K562 (cell line): Measurements from ENCODE around the gene GPX2. TPM values are rescaled to one million over a fixed set of nuclear protein-coding genes. Genes with fewer than 3 reads are reported as not detected.

ENCODE experiments used
- ATAC-seq: fragments of 200-7000 bp; cut with Tn5 transposase; 3 replicates; pipeline ENCODE4 v1.9.1; 2020; ENCODE audit warnings: moderate library complexity
- BruUV-seq: library from RNA; stranded (reverse); fragments of 400-500 nt; replicated peaks from 2 replicates; lab custom pipeline; 2021; lab: Mats Ljungman, UMichigan
- CTCF ChIA-PET: fragments of 300-600 bp; formaldehyde crosslinking; extraction: SDS; loops from one replicate; lab custom pipeline; 2021; ENCODE audit warnings: low intra/inter-chr PET ratio; lab: Yijun Ruan, JAX
- POLR2A ChIA-PET: fragments of 300-600, 350-650 bp; sonication (Branson Sonifier 250); formaldehyde crosslinking; extraction: SDS; loops from one replicate; lab custom pipeline; 2021; ENCODE audit warnings: antibody characterized with exemption, inconsistent platforms; lab: Yijun Ruan, JAX
- DNase-seq, 4 experiments: peaks; one replicate each; pipeline versions ENCODE4 v3.0.0 to v3.0.0-alpha.2; 2011 to 2018; ENCODE audit warnings: low spot score in 3 of 4, mixed read lengths in 3 of 4; ENCODE audit errors: extremely low read depth in 1 of 4
- FAIRE-seq: peaks from 2 replicates; lab custom pipeline; 2011; peaks lifted over from hg19 to GRCh38; lab: Jason Lieb, UNC
- H2AFZ ChIP-seq: 2 replicates; pipeline ENCODE4 v1.6.0; 2011; ENCODE audit warnings: low read depth, low read length, control low read depth, inconsistent platforms
- H3K27ac ChIP-seq: fragments of 200-600 bp; 3 replicates; pipeline ENCODE4 v1.8.0; 2011; ENCODE audit warnings: low read depth, mild to moderate bottlenecking, control low read depth, inconsistent platforms, low read length, moderate library complexity, mixed read lengths; ENCODE audit errors: extremely low read depth
- H3K27me3 ChIP-seq, 2 experiments: fragments of 300-600 bp in 1 of 2; 2 replicates in 1 of 2; 3 replicates in 1 of 2; pipeline versions ENCODE4 v1.6.0 to v1.8.0; 2011; ENCODE audit warnings: inconsistent platforms in 2 of 2, low read length in 2 of 2, mild to moderate bottlenecking in 1 of 2, mixed read lengths in 1 of 2, moderate library complexity in 1 of 2; ENCODE audit not compliant: control insufficient read depth in 2 of 2, insufficient read depth in 2 of 2
- H3K36me3 ChIP-seq: fragments of 300-600 bp; 3 replicates; pipeline ENCODE4 v1.8.0; 2011; ENCODE audit warnings: mild to moderate bottlenecking, low read length, inconsistent platforms; ENCODE audit not compliant: control insufficient read depth, insufficient read depth
- H3K4me1 ChIP-seq, 2 experiments: fragments of 200-600 bp in 1 of 2; replicated peaks in 1 of 2; 2 replicates in 1 of 2; 3 replicates in 1 of 2; pipeline versions ENCODE4 v1.5.1 to v1.8.0; 2011; ENCODE audit warnings: inconsistent platforms in 2 of 2, low read length in 2 of 2, mild to moderate bottlenecking in 1 of 2, mixed read lengths in 1 of 2, moderate library complexity in 1 of 2; ENCODE audit not compliant: control insufficient read depth in 2 of 2, insufficient read depth in 2 of 2
- H3K4me2 ChIP-seq: 2 replicates; pipeline ENCODE4 v1.6.1; 2011; ENCODE audit warnings: low read length, control low read depth, inconsistent platforms, mixed read lengths; ENCODE audit not compliant: insufficient read depth
- H3K4me3 ChIP-seq: fragments of 200-600 bp; sonication (generic), shearing (Covaris generic); 2 replicates; pipeline ENCODE4 v1.5.1; 2016; ENCODE audit warnings: control low read depth, inconsistent platforms
- H3K79me2 ChIP-seq: fragments of 200-600 bp; 3 replicates; pipeline ENCODE4 v1.8.0; 2011; ENCODE audit warnings: low read length, inconsistent platforms; ENCODE audit not compliant: control insufficient read depth, insufficient read depth
- H3K9ac ChIP-seq, 2 experiments: 2 replicates each; pipeline versions ENCODE4 v1.6.0 to v1.6.1; 2011; ENCODE audit warnings: low read depth in 2 of 2, low read length in 2 of 2, control low read depth in 1 of 2, inconsistent platforms in 1 of 2, mild to moderate bottlenecking in 1 of 2, mixed read lengths in 1 of 2; ENCODE audit not compliant: insufficient read depth in 1 of 2
- H3K9me1 ChIP-seq: one replicate; pipeline ENCODE4 v1.6.0; 2011; ENCODE audit warnings: inconsistent platforms, mild to moderate bottlenecking, low read length, moderate library complexity; ENCODE audit not compliant: control insufficient read depth, insufficient read depth
- H3K9me3 ChIP-seq: replicated peaks from 2 replicates; pipeline ENCODE4 v1.5.1; 2011; ENCODE audit warnings: low read depth, low read length, inconsistent platforms; ENCODE audit not compliant: control insufficient read depth, insufficient read depth
- H4K20me1 ChIP-seq: replicated peaks from 2 replicates; pipeline ENCODE4 v1.6.1; 2011; ENCODE audit warnings: low read length, inconsistent platforms, mixed read lengths; ENCODE audit not compliant: control insufficient read depth, insufficient read depth
- ARID1B ChIP-seq: fragments of 450-650 bp; IDR thresholded peaks from 2 replicates; pipeline ENCODE4 v1.6.1; 2016; ENCODE audit warnings: antibody characterized with exemption, mild to moderate bottlenecking, inconsistent platforms
- HMBOX1 ChIP-seq: sonication (generic); IDR thresholded peaks from 2 replicates; pipeline ENCODE4 v1.6.1; 2016
- ZFP30 ChIP-seq: fragments of 250-450 bp; sonication (Bioruptor Pico); IDR thresholded peaks from 2 replicates; pipeline ENCODE4 v1.8.0; 2022; ENCODE audit warnings: moderate library complexity, mild to moderate bottlenecking, inconsistent platforms, borderline replicate concordance
- ZNF133 ChIP-seq: fragments of 250-450 bp; sonication (Bioruptor Pico); IDR thresholded peaks from 2 replicates; pipeline ENCODE4 v1.4.0; 2020; ENCODE audit warnings: mild to moderate bottlenecking
- WGBS: fragments of 100-300 bp; shearing (Covaris generic); methylation state at CpG from one replicate; pipeline ENCODE4 v1.1.6; 2016; ENCODE audit warnings: low coverage, mixed read lengths; ENCODE audit not compliant: insufficient coverage; ENCODE audit errors: missing lambda C conversion rate; 5-methylcytosine and 5-hydroxymethylcytosine counted together
- in situ Hi-C: fragments of 300-500 bp; cut with MboI; formaldehyde crosslinking; loops from 4 replicates; pipeline ENCODE4 v1.15.0; 2018; ENCODE audit warnings: inconsistent platforms, mixed read lengths
- intact Hi-C: fragments of 100-400 bp; cut with micrococcal nuclease; formaldehyde crosslinking; loops from 2 replicates; pipeline ENCODE4 v1.14.2; 2022
- polyA plus RNA-seq, 8 experiments: library from polyadenylated mRNA; depleted of rRNA in 4 of 8; stranded (reverse) in 5 of 8; unstranded in 3 of 8; fragments of >200 nt; fragmentation: Nextera tagmentation in 2 of 8; fragmentation: Illumina TruSeq in 1 of 8; extraction: Ambion mirVana in 2 of 8; extraction: Trizol in 1 of 8; gene quantifications; 2 replicates each; pipeline versions ENCODE4 v1.2.1 to v1.2.3, GENCODE V29; 2011 to 2014; ENCODE audit warnings: inconsistent platforms in 1 of 8, missing spikeins in 1 of 8
- total RNA-seq, 7 experiments: library from RNA; depleted of rRNA in 6 of 7; stranded (reverse); fragments of >200 nt in 6 of 7; fragmentation: Illumina TruSeq in 2 of 7; extraction: Trizol in 2 of 7; gene quantifications; 2 replicates each; pipeline versions ENCODE4 v1.2.1 to v1.2.3, GENCODE V29; 2011 to 2021; ENCODE audit warnings: low replicate concordance in 1 of 7
- TF ChIP-seq, protein P1 (sequence below), 2 experiments: fragments of 200-800 bp in 1 of 2; sonication (Bioruptor generic) in 1 of 2; sonication (generic) in 1 of 2; formaldehyde crosslinking in 1 of 2; IDR thresholded peaks in 1 of 2; conservative IDR thresholded peaks in 1 of 2; 2 replicates each; pipeline versions ENCODE4 v1.5.0 to v1.6.1; 2016 to 2020; ENCODE audit warnings: missing compliant biosample characterization in 1 of 2, missing genetic modification characterization in 1 of 2, missing genetic modification reagents in 1 of 2
- TF ChIP-seq, protein P2 (sequence below): fragments of 200-800 bp; sonication (Bioruptor generic); IDR thresholded peaks from 2 replicates; pipeline ENCODE4 v1.6.1; 2016; ENCODE audit warnings: missing genetic modification characterization, missing compliant biosample characterization

Gene GPX2
- total and polyA plus RNA-seq, 9 of the 15 experiments (the other 6 are each of a cell fraction or from before 2014, with no cell fraction given), result 0.24 TPM; not detected in 8

GRCh38 chr14:64899958-64900357 lies 42.6 kb downstream of the GPX2 start:
- Histone ChIP-seq H3K27me3 (peaks cover 4 to 5% of the 10 kb centered on the region in 2 experiments; a peak in 2 of 5 replicates), H4K20me1 (no peaks in the 10 kb centered on the region), H3K36me3 (no peaks in the 10 kb centered on the region), H3K4me1 (no peaks in the 10 kb centered on the region), H3K4me3 (no peak overlapping the region), H2AFZ (no peak overlapping the region), H3K9me3 (no peaks in the 10 kb centered on the region), H3K9me1 (no peaks in the 10 kb centered on the region), H3K79me2 (no peaks in the 10 kb centered on the region), H3K4me2 (no peak overlapping the region), H3K9ac (no peak overlapping the region), H3K27ac (no peak overlapping the region)
- ChIA-PET POLR2A (interaction anchor here (1.4 to 1.6 kb wide), 2 partner anchors 8 to 11 kb away, joined by 6 to 7 read pairs; no protein-coding TSS in a partner anchor), CTCF (no interaction called here)
- 0% methylated on average over 1 of the region's 1 CpG for WGBS
- DNase-seq, result peak in 2 of 4 experiments; percentile 14 to 35
- in situ Hi-C loops, result no loop called here
- FAIRE-seq, result peak; percentile 42
- BruUV-seq, result no TSS peak
- ATAC-seq, result no peak
- intact Hi-C loops, result loop anchor here (5.0 kb wide), 1 partner anchor 82 kb away; no protein-coding TSS in a partner anchor
- TF ChIP-seq ZNF133 (CRISPR knock-in tag) (no peak), ZFP30 (CRISPR knock-in tag) (no peak), HMBOX1 (0 out of 2 replicates have a peak, but pooled peaks have one; percentile 27), ARID1B (peak; percentile 53)
- TF ChIP-seq, protein P1, sequence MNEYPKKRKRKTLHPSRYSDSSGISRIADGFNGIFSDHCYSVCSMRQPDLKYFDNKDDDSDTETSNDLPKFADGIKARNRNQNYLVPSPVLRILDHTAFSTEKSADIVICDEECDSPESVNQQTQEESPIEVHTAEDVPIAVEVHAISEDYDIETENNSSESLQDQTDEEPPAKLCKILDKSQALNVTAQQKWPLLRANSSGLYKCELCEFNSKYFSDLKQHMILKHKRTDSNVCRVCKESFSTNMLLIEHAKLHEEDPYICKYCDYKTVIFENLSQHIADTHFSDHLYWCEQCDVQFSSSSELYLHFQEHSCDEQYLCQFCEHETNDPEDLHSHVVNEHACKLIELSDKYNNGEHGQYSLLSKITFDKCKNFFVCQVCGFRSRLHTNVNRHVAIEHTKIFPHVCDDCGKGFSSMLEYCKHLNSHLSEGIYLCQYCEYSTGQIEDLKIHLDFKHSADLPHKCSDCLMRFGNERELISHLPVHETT (CRISPR knock-in tag; conservative IDR thresholded peaks at IDR 0.05 in 1 of 2, IDR thresholded peaks at IDR 0.05 in 1 of 2), result no peak
- TF ChIP-seq, protein P2, sequence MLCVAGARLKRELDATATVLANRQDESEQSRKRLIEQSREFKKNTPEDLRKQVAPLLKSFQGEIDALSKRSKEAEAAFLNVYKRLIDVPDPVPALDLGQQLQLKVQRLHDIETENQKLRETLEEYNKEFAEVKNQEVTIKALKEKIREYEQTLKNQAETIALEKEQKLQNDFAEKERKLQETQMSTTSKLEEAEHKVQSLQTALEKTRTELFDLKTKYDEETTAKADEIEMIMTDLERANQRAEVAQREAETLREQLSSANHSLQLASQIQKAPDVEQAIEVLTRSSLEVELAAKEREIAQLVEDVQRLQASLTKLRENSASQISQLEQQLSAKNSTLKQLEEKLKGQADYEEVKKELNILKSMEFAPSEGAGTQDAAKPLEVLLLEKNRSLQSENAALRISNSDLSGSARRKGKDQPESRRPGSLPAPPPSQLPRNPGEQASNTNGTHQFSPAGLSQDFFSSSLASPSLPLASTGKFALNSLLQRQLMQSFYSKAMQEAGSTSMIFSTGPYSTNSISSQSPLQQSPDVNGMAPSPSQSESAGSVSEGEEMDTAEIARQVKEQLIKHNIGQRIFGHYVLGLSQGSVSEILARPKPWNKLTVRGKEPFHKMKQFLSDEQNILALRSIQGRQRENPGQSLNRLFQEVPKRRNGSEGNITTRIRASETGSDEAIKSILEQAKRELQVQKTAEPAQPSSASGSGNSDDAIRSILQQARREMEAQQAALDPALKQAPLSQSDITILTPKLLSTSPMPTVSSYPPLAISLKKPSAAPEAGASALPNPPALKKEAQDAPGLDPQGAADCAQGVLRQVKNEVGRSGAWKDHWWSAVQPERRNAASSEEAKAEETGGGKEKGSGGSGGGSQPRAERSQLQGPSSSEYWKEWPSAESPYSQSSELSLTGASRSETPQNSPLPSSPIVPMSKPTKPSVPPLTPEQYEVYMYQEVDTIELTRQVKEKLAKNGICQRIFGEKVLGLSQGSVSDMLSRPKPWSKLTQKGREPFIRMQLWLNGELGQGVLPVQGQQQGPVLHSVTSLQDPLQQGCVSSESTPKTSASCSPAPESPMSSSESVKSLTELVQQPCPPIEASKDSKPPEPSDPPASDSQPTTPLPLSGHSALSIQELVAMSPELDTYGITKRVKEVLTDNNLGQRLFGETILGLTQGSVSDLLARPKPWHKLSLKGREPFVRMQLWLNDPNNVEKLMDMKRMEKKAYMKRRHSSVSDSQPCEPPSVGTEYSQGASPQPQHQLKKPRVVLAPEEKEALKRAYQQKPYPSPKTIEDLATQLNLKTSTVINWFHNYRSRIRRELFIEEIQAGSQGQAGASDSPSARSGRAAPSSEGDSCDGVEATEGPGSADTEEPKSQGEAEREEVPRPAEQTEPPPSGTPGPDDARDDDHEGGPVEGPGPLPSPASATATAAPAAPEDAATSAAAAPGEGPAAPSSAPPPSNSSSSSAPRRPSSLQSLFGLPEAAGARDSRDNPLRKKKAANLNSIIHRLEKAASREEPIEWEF (CRISPR knock-in tag), result no peak
